Calu3 (cell line): ENCODE measurements around the gene CPEB3. TPM values are rescaled to one million over a fixed set of nuclear protein-coding genes. Genes with fewer than 3 reads are reported as not detected.

Experiments
- BruUV-seq: library from RNA; stranded (reverse); fragments of 400-500 nt; replicated peaks from 2 replicates; lab custom pipeline; 2021; lab: Mats Ljungman, UMichigan
- CTCF ChIA-PET: fragments of 300-600 bp; sonication (Branson Sonifier 250); formaldehyde crosslinking; loops from one replicate; lab custom pipeline; 2022; ENCODE audit warnings: antibody characterized with exemption; lab: Charles Lee
- DNase-seq: peaks from one replicate; pipeline ENCODE4 v3.0.0; 2022
- H3K27ac Mint-ChIP-seq: one replicate; pipeline ENCODE4 v1.8.0; 2022; ENCODE audit warnings: mixed read lengths; ENCODE audit not compliant: unreplicated experiment
- H3K27me3 Mint-ChIP-seq: one replicate; pipeline ENCODE4 v1.8.0; 2022; ENCODE audit warnings: mixed read lengths; ENCODE audit not compliant: unreplicated experiment
- H3K36me3 Mint-ChIP-seq: one replicate; pipeline ENCODE4 v1.8.0; 2022; ENCODE audit warnings: mild to moderate bottlenecking, moderate library complexity, mixed read lengths; ENCODE audit not compliant: insufficient read depth, unreplicated experiment
- H3K4me1 Mint-ChIP-seq: one replicate; pipeline ENCODE4 v1.8.0; 2022; ENCODE audit warnings: mild to moderate bottlenecking, low read depth, mixed read lengths; ENCODE audit not compliant: unreplicated experiment
- H3K4me3 Mint-ChIP-seq: one replicate; pipeline ENCODE4 v1.8.0; 2022; ENCODE audit warnings: mild to moderate bottlenecking, low read depth, moderate library complexity, mixed read lengths; ENCODE audit not compliant: unreplicated experiment
- H3K9me3 Mint-ChIP-seq: one replicate; pipeline ENCODE4 v1.8.0; 2022; ENCODE audit warnings: low read depth, mixed read lengths; ENCODE audit not compliant: unreplicated experiment
- CTCF ChIP-seq: fragments of 200-600 bp; IDR thresholded peaks from one replicate; pipeline ENCODE4 v1.8.0; 2022; ENCODE audit warnings: antibody characterized with exemption; ENCODE audit not compliant: unreplicated experiment
- intact Hi-C: fragments of 100-400 bp; cut with micrococcal nuclease; formaldehyde crosslinking; loops from one replicate; pipeline ENCODE4 v1.10.0; 2022; ENCODE audit not compliant: unreplicated experiment
- total RNA-seq: library from RNA; stranded (reverse); gene quantifications from 2 replicates; pipeline ENCODE4 v1.2.3, GENCODE V29; 2022

CPEB3 gene
- total RNA-seq, 1 experiment from 2014 or later = 2.8 TPM

- no peaks in the 10 kb centered on the region for H3K4me1 Mint-ChIP-seq
- no peak for DNase-seq
- H3K27ac Mint-ChIP-seq = no peak overlapping the region
- no peak for TF ChIP-seq CTCF
- intact Hi-C loops = no loop called here
- H3K9me3 Mint-ChIP-seq = no peaks in the 10 kb centered on the region
- H3K36me3 Mint-ChIP-seq = peaks cover 4% of the 10 kb centered on the region
- CTCF ChIA-PET = interaction anchor here (0.7 kb wide), 1 partner anchor 58 kb away, joined by 3 read pairs; no protein-coding TSS in a partner anchor
- BruUV-seq = no TSS peak
- H3K27me3 Mint-ChIP-seq = no peaks in the 10 kb centered on the region
- H3K4me3 Mint-ChIP-seq = no peak overlapping the region
Observed at GRCh38 chr10:92183199-92183598, 107.7 kb downstream of the CPEB3 start.

GRCh38 chr10:92181575-92181974 lies 109.3 kb downstream of the CPEB3 start:
- no TSS peak for BruUV-seq
- CTCF ChIA-PET = interaction anchor here (0.6 kb wide), 1 partner anchor 51 kb away, joined by 4 read pairs; no protein-coding TSS in a partner anchor
- Mint-ChIP-seq H3K27ac (no peak overlapping the region), H3K27me3 (no peaks in the 10 kb centered on the region), H3K4me1 (no peaks in the 10 kb centered on the region), H3K36me3 (peaks cover 4% of the 10 kb centered on the region), H3K9me3 (no peaks in the 10 kb centered on the region), H3K4me3 (no peak overlapping the region)
- no peak for TF ChIP-seq CTCF
- DNase-seq = no peak
- intact Hi-C loops = no loop called here

- H3K27me3 Mint-ChIP-seq = no peaks in the 10 kb centered on the region
- no peak for TF ChIP-seq CTCF
- no peak for DNase-seq
- no TSS peak for BruUV-seq
- intact Hi-C loops = no loop called here
- H3K4me1 Mint-ChIP-seq = no peaks in the 10 kb centered on the region
- peaks cover 4% of the 10 kb centered on the region for H3K36me3 Mint-ChIP-seq
- no peaks in the 10 kb centered on the region for H3K9me3 Mint-ChIP-seq
- CTCF ChIA-PET = no interaction called here
- H3K27ac Mint-ChIP-seq = no peak overlapping the region
- no peak overlapping the region for H3K4me3 Mint-ChIP-seq
Observed at GRCh38 chr10:92180399-92180798, 110.5 kb downstream of the CPEB3 start.

GRCh38 chr10:92177546-92177945 lies 113.3 kb downstream of the CPEB3 start:
- H3K27ac Mint-ChIP-seq = no peak overlapping the region
- intact Hi-C loops = no loop called here
- no TSS peak for BruUV-seq
- TF ChIP-seq CTCF = no peak
- no peak overlapping the region for H3K4me3 Mint-ChIP-seq
- CTCF ChIA-PET = interaction anchor here (0.7 kb wide), 1 partner anchor 23 kb away, joined by 3 read pairs; no protein-coding TSS in a partner anchor
- DNase-seq = no peak
- no peaks in the 10 kb centered on the region for H3K4me1 Mint-ChIP-seq
- H3K9me3 Mint-ChIP-seq = no peaks in the 10 kb centered on the region
- H3K36me3 Mint-ChIP-seq = peaks cover 4% of the 10 kb centered on the region
- H3K27me3 Mint-ChIP-seq = no peaks in the 10 kb centered on the region
